Stimulated activated CD4-positive, alpha-beta T cell treated with anti-CD3 and anti-CD28 coated beads, Interleukin-1b, Interleukin-23, amount 100 ng/mL, for 24 hours (primary cell): ENCODE results near the gene PLA2G4E.
A peak's percentile ranks its signal among the peaks of the same experiment; 100 is the strongest.

ENCODE experiments used
- DNase-seq, 4 experiments: peaks; one replicate each; pipeline ENCODE4 v3.0.0-alpha.2; 2020; ENCODE audit warnings: low read depth in 4 of 4, low spot score in 1 of 4

Gene PLA2G4E

GRCh38 chr15:41940441-41940857 lies 80.4 kb downstream of the PLA2G4E start:
- peak in 2 of 4 experiments; percentile 41 to 43 for DNase-seq

- no peak for DNase-seq
Measured at GRCh38 chr15:41939986-41940385, 80.9 kb downstream of the PLA2G4E start.

DNA sequence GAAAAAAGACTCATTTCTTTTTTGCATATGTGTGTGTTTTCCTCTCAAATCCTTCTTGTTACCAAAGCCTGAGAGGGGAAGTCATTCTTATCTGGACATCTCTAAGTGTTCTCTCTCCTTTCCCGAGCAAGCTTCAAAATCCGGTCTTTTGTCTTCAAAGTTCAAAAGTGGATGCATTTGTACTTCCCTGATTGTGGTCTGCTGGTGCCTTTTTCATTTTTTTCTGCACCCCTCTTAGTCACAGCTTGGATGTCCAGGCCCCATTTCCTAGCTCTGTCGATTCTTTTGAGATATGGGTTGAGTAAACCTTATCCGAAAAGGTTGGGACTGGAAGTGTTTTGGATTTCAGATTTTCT lies 83.3 kb downstream of the PLA2G4E start:
- no peak for DNase-seq

DNA sequence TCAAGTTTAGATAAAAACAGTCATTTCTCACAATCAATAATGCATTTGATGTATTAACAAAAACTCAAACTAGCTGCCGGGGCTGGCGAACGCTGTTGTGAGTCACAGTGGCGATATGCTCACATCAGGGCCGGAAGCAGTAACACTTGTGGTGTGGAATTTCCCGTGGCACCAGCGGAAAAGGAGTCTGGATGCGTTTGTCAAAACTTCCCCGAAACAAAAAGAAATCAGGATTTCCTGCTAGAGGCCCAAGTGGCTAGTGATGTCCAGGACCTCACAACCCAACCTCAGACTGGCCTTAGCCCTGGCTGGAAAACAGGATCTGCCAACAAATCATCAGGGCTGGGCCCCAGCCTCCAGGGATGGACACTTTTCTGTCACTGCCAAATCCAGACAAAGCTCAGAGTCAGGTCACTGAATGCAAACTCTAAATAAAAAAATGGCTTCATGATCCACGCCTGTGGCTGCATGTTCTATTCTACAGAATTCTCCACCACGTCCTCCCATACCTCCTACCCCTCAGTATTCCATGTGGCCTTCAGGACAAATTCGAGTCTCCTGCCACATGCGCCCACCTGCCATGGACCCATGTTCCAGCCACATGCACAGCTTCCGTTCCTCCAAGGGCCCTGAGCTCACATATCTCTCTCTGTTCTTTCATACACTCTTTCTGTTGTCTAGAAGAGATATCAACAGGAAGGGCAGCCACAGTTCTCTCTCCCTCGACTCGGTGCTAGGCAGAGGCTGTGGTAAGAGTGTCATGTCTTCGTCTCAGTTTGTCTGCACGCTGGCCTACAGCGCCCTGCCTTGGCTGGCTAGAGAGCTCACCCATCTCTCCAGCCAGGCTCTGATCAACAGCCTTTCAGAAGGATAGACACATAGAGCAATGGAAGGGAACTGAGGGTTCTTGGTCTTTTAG lies 83.9 kb downstream of the PLA2G4E start:
- DNase-seq = peak; percentile 44 to 69 (median 58)

- DNase-seq = no peak
Measured at GRCh38 chr15:41936155-41936554, 84.7 kb downstream of the PLA2G4E start.

DNA sequence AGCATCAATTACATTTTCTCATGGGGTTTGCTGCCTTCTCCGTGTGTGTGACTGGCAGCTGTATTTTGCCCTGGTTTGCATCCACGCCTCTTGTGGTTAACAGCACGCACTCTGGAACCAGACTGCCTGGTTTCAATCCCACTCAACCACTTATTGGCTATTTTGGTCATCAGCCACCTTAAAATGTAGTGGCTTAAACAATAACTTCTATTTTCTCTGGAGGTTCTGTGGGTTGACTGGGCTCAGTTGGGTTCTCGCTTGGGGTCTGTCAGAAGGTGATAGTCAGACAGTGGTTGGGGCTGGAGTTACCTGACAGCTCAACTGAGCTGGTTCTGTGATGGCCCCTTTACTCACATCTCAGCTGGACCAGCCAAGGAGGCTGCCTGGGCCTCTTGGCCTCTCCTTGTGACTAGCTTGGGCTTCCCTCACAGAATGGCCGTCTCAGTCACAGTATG lies 85.2 kb downstream of the PLA2G4E start:
- peak in 1 of 4 experiments; percentile 12 for DNase-seq

DNA sequence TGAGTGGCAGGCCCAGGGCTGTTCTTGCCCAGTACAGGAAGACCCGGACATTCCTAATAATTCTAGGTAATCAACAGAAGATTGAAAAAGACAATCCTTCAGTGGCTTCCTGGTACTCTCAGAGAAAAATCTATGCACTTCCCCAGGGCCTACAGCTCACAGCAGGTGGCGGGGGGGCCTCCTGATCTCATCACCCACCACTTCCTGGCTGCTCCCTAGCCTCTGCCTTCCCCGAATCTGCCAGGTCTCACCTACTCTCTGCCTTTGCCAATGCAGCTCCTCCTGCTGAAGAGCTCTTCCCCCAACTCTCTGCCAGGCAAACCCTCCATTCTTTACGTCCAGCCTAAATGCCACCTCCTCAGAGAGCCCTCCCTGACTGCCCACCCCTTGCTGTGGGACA lies 86.0 kb downstream of the PLA2G4E start:
- peak in 3 of 4 experiments; percentile 33 to 62 (median 44) for DNase-seq

- DNase-seq = no peak
Measured at GRCh38 chr15:41933771-41934170, 87.1 kb downstream of the PLA2G4E start.

DNA sequence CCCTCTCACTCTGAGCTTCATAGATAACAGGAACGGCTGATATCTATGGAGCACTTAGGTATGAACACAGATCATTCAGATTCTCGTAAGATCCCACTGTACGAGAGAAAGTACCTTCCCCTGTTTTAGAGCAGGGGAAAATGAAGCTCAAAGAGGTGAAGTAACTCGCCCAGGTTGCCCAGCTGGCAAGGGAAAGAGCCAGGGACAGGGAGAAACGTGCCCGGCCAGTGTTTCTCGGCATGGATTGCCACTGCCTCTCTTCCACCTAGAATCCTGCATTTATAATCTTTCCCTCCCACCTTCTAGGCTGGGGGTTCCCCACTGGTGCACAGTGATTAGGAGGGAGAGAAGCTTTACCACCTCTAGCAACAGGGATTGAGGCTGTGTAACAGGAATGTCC lies 87.5 kb downstream of the PLA2G4E start:
- DNase-seq = no peak

GRCh38 chr15:41932511-41933289 lies 88.1 kb downstream of the PLA2G4E start:
- no peak for DNase-seq

- DNase-seq = no peak
Measured at GRCh38 chr15:41932101-41932500, 88.7 kb downstream of the PLA2G4E start.
